ENCODE measurements around the gene ATG9B.
A peak's percentile ranks its signal among the peaks of the same experiment; 100 is the strongest.

ATG9B gene

GRCh38 chr7:150990416-150991186 lies 33.7 kb downstream of the ATG9B start, which contains the start of gene NOS3:
Gene NOS3 (plus strand): TSS chr7:150991017. CDS start chr7:150993804, 2,787 bp downstream.
- Histone ChIP-seq H3K27ac (ENCODE audit: low read length, poor library complexity, severe bottlenecking) (no peak within 1 kb of the TSS), H2BK5ac (ENCODE audit: low read depth, low read length, poor library complexity, severe bottlenecking) (no peak within 1 kb of the TSS), H2AFZ (ENCODE audit: low read depth, low read length) (no peak within 1 kb of the TSS), H3K14ac (ENCODE audit: low read length in 2 of 2) (no peak within 1 kb of the TSS), H2AK5ac (ENCODE audit: low read length, severe bottlenecking) (no peak within 1 kb of the TSS), H4K8ac (ENCODE audit: low read length) (no peak within 1 kb of the TSS), H2BK120ac (ENCODE audit: low read depth, low read length) (no peak within 1 kb of the TSS), H3K4me1 (ENCODE audit: control insufficient read depth, insufficient read depth, low read depth, low read length) (peaks cover 6% of the 10 kb centered on the region), H3K27me3 (ENCODE audit: control insufficient read depth in 1 of 2, insufficient read depth in 1 of 2, low read length in 2 of 2) (peaks cover 49 to 51% of the 10 kb centered on the region in 2 experiments), H4K91ac (ENCODE audit: low read length) (no peak within 1 kb of the TSS), H2BK15ac (ENCODE audit: low read depth, poor library complexity, severe bottlenecking) (no peak within 1 kb of the TSS), H3K4me2 (ENCODE audit: low read length, poor library complexity, severe bottlenecking) (no peak within 1 kb of the TSS), H3K9ac (ENCODE audit: low read length) (no peak within 1 kb of the TSS), H3K4me3 (ENCODE audit: insufficient read depth in 1 of 2, low read depth in 1 of 2, low read length in 2 of 2) (no peak within 1 kb of the TSS), H3K4ac (ENCODE audit: low read depth in 1 of 2, low read length in 2 of 2) (no peak within 1 kb of the TSS), H3K9me3 (ENCODE audit: control insufficient read depth, low read length) (peaks cover 17% of the 10 kb centered on the region), H3K18ac (ENCODE audit: low read depth in 1 of 2, low read length in 2 of 2) (no peak within 1 kb of the TSS), H3K79me1 (replicated peaks; ENCODE audit: low read length, poor library complexity, severe bottlenecking) (no peaks in the 10 kb centered on the region), H2BK12ac (ENCODE audit: low read length in 2 of 2) (no peak within 1 kb of the TSS), H3K23ac (ENCODE audit: low read length in 2 of 2) (no peak within 1 kb of the TSS), H3K36me3 (ENCODE audit: control insufficient read depth in 1 of 2, insufficient read depth in 2 of 2, low read depth in 1 of 2, low read length in 2 of 2) (no peaks in the 10 kb centered on the region)
- DNase-seq, result no peak
- 90% methylated on average over 10 of the region's 12 CpGs for WGBS

- DNase-seq, result no peak
- Histone ChIP-seq H3K27me3 (ENCODE audit: control insufficient read depth in 1 of 2, insufficient read depth in 1 of 2, low read length in 2 of 2) (peaks cover 46 to 53% of the 10 kb centered on the region in 2 experiments), H3K9ac (ENCODE audit: low read length) (no peak overlapping the region), H3K4me1 (ENCODE audit: control insufficient read depth, insufficient read depth, low read depth, low read length) (peaks cover 6% of the 10 kb centered on the region), H3K18ac (ENCODE audit: low read depth in 1 of 2, low read length in 2 of 2) (no peak overlapping the region), H3K79me1 (replicated peaks; ENCODE audit: low read length, poor library complexity, severe bottlenecking) (no peaks in the 10 kb centered on the region), H3K27ac (ENCODE audit: low read length, poor library complexity, severe bottlenecking) (no peak overlapping the region), H2AK5ac (ENCODE audit: low read length, severe bottlenecking) (no peak overlapping the region), H2BK15ac (ENCODE audit: low read depth, poor library complexity, severe bottlenecking) (no peak overlapping the region), H3K23ac (ENCODE audit: low read length in 2 of 2) (no peak overlapping the region), H3K4me3 (ENCODE audit: insufficient read depth in 1 of 2, low read depth in 1 of 2, low read length in 2 of 2) (no peak overlapping the region), H4K8ac (ENCODE audit: low read length) (no peak overlapping the region), H3K36me3 (ENCODE audit: control insufficient read depth in 1 of 2, insufficient read depth in 2 of 2, low read depth in 1 of 2, low read length in 2 of 2) (no peaks in the 10 kb centered on the region), H4K91ac (ENCODE audit: low read length) (no peak overlapping the region), H3K9me3 (ENCODE audit: control insufficient read depth, low read length) (peaks cover 17% of the 10 kb centered on the region), H2BK5ac (ENCODE audit: low read depth, low read length, poor library complexity, severe bottlenecking) (no peak overlapping the region), H3K4me2 (ENCODE audit: low read length, poor library complexity, severe bottlenecking) (no peak overlapping the region), H3K4ac (ENCODE audit: low read depth in 1 of 2, low read length in 2 of 2) (peak overlapping the region; percentile 20 to 46), H3K14ac (ENCODE audit: low read length in 2 of 2) (no peak overlapping the region), H2BK12ac (ENCODE audit: low read length in 2 of 2) (peak overlapping the region in 1 of 2 experiments; percentile 35), H2BK120ac (ENCODE audit: low read depth, low read length) (no peak overlapping the region), H2AFZ (ENCODE audit: low read depth, low read length) (no peak overlapping the region)
- WGBS, result 77% methylated on average over 7 of the region's 7 CpGs
Observed at GRCh38 chr7:150989456-150989855, 34.8 kb downstream of the ATG9B start.

GRCh38 chr7:150988230-150989226 lies 35.8 kb downstream of the ATG9B start:
- H2AFZ ChIP-seq (ENCODE audit: low read depth, low read length), result peak overlapping the region; percentile 72
- peaks cover 17% of the 10 kb centered on the region for H3K9me3 ChIP-seq (ENCODE audit: control insufficient read depth, low read length)
- H3K18ac ChIP-seq (ENCODE audit: low read depth in 1 of 2, low read length in 2 of 2), result peak overlapping the region; percentile 64 to 66
- no peak overlapping the region for H2BK120ac ChIP-seq (ENCODE audit: low read depth, low read length)
- no peak overlapping the region for H2AK5ac ChIP-seq (ENCODE audit: low read length, severe bottlenecking)
- peak overlapping the region in 1 of 2 experiments; percentile 7 for H3K4me3 ChIP-seq (ENCODE audit: insufficient read depth in 1 of 2, low read depth in 1 of 2, low read length in 2 of 2)
- H4K8ac ChIP-seq (ENCODE audit: low read length), result peak overlapping the region; percentile 90
- peak overlapping the region; percentile 89 for H4K91ac ChIP-seq (ENCODE audit: low read length)
- peaks cover 54 to 55% of the 10 kb centered on the region in 2 experiments for H3K27me3 ChIP-seq (ENCODE audit: control insufficient read depth in 1 of 2, insufficient read depth in 1 of 2, low read length in 2 of 2)
- no peaks in the 10 kb centered on the region for H3K79me1 ChIP-seq (replicated peaks; ENCODE audit: low read length, poor library complexity, severe bottlenecking)
- H2BK15ac ChIP-seq (ENCODE audit: low read depth, poor library complexity, severe bottlenecking), result peak overlapping the region; percentile 40
- H3K36me3 ChIP-seq (ENCODE audit: control insufficient read depth in 1 of 2, insufficient read depth in 2 of 2, low read depth in 1 of 2, low read length in 2 of 2), result no peaks in the 10 kb centered on the region
- H3K27ac ChIP-seq (ENCODE audit: low read length, poor library complexity, severe bottlenecking), result no peak overlapping the region
- no peak overlapping the region for H3K4ac ChIP-seq (ENCODE audit: low read depth in 1 of 2, low read length in 2 of 2)
- peak; percentile 59 for DNase-seq
- no peak overlapping the region for H3K9ac ChIP-seq (ENCODE audit: low read length)
- H3K23ac ChIP-seq (ENCODE audit: low read length in 2 of 2), result no peak overlapping the region
- no peak overlapping the region for H2BK5ac ChIP-seq (ENCODE audit: low read depth, low read length, poor library complexity, severe bottlenecking)
- no peak overlapping the region for H3K4me2 ChIP-seq (ENCODE audit: low read length, poor library complexity, severe bottlenecking)
- H3K4me1 ChIP-seq (ENCODE audit: control insufficient read depth, insufficient read depth, low read depth, low read length), result peaks cover 6% of the 10 kb centered on the region
- H2BK12ac ChIP-seq (ENCODE audit: low read length in 2 of 2), result peak overlapping the region in 1 of 2 experiments; percentile 86
- WGBS, result 21% methylated on average over 31 of the region's 31 CpGs
- H3K14ac ChIP-seq (ENCODE audit: low read length in 2 of 2), result peak overlapping the region in 1 of 2 experiments; percentile 91

GRCh38 chr7:150986556-150986955 lies 37.7 kb downstream of the ATG9B start:
- Histone ChIP-seq H3K14ac (ENCODE audit: low read length in 2 of 2) (peak overlapping the region in 1 of 2 experiments; percentile 68), H2BK15ac (ENCODE audit: low read depth, poor library complexity, severe bottlenecking) (no peak overlapping the region), H4K91ac (ENCODE audit: low read length) (no peak overlapping the region), H3K9ac (ENCODE audit: low read length) (no peak overlapping the region), H3K9me3 (ENCODE audit: control insufficient read depth, low read length) (peaks cover 17% of the 10 kb centered on the region), H4K8ac (ENCODE audit: low read length) (no peak overlapping the region), H2BK5ac (ENCODE audit: low read depth, low read length, poor library complexity, severe bottlenecking) (no peak overlapping the region), H3K4me1 (ENCODE audit: control insufficient read depth, insufficient read depth, low read depth, low read length) (peaks cover 6% of the 10 kb centered on the region), H2AK5ac (ENCODE audit: low read length, severe bottlenecking) (no peak overlapping the region), H2BK12ac (ENCODE audit: low read length in 2 of 2) (no peak overlapping the region), H3K27me3 (ENCODE audit: control insufficient read depth in 1 of 2, insufficient read depth in 1 of 2, low read length in 2 of 2) (peaks cover 74% of the 10 kb centered on the region in 2 experiments), H3K79me1 (replicated peaks; ENCODE audit: low read length, poor library complexity, severe bottlenecking) (no peaks in the 10 kb centered on the region), H2AFZ (ENCODE audit: low read depth, low read length) (no peak overlapping the region), H3K36me3 (ENCODE audit: control insufficient read depth in 1 of 2, insufficient read depth in 2 of 2, low read depth in 1 of 2, low read length in 2 of 2) (no peaks in the 10 kb centered on the region), H3K4ac (ENCODE audit: low read depth in 1 of 2, low read length in 2 of 2) (no peak overlapping the region), H3K18ac (ENCODE audit: low read depth in 1 of 2, low read length in 2 of 2) (no peak overlapping the region), H3K23ac (ENCODE audit: low read length in 2 of 2) (no peak overlapping the region), H3K27ac (ENCODE audit: low read length, poor library complexity, severe bottlenecking) (no peak overlapping the region), H2BK120ac (ENCODE audit: low read depth, low read length) (no peak overlapping the region), H3K4me2 (ENCODE audit: low read length, poor library complexity, severe bottlenecking) (no peak overlapping the region), H3K4me3 (ENCODE audit: insufficient read depth in 1 of 2, low read depth in 1 of 2, low read length in 2 of 2) (no peak overlapping the region)
- WGBS, result 80% methylated on average over 5 of the region's 5 CpGs
- no peak for DNase-seq
